Erythroblast (primary cell): ENCODE data around the gene LRRC4.

Source experiments
- GATA1 ChIP-seq: IDR thresholded peaks from 2 replicates; pipeline ENCODE4 v1.6.1; 2011; ENCODE audit warnings: low read depth, mild to moderate bottlenecking, control low read depth, low read length, moderate library complexity
- POLR2A ChIP-seq: IDR thresholded peaks from 2 replicates; pipeline ENCODE4 v1.6.1; 2011; ENCODE audit warnings: mild to moderate bottlenecking, low read length

DNA sequence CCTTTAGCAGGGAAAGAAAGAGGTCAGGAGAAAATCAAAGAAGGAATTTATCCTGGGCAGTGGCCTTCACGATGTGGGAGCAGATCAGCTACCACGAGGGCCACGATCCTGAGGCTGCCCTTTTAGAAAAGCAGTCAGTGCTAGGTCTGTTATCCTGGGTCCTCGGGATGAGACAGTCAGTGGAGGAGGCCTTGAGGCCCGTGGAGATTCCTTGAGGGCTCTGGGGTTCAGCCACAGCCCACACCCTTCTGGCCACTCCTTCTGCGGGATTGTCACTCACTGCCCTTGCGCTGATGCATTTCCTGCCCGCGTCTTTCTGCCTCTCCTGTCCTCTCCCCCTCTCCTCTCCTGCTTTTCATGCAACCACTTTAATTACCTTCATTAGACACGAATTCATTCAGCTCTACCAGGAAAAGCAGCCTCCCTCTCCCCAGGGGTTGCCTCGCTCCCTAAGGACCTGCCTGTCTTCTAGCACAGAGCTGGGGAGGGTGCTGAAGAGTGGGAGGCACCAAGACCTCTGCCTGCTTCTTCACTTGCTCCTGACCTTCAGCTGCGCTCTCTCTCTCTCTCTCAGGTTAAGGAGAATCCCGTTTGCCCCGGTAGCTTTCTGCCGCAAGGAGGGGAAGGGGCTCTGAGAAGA, 42.6 kb upstream of the LRRC4 start:
- TF ChIP-seq POLR2A = no peak
- no peak for TF ChIP-seq GATA1
